Pancreas (tissue), 10 donors: ENCODE measurements around the gene ATP5PO. TPM values are rescaled to one million over a fixed set of nuclear protein-coding genes. Genes with fewer than 3 reads are reported as not detected.

Experiments
- ATAC-seq, 4 donors: fragments of 200-7000 bp; cut with Tn5 transposase; one replicate each; pipeline versions ENCODE4 v1.8.0 to v1.9.1; 2020; ENCODE audit warnings: mild to moderate bottlenecking in 4 of 4, moderate library complexity in 4 of 4
- DNase-seq, 6 donors: peaks; one replicate each; pipeline ENCODE4 v3.0.0-alpha.2; 2020
- FAIRE-seq: peaks from 2 replicates; lab custom pipeline; 2012; peaks lifted over from hg19 to GRCh38; lab: Jason Lieb, UNC
- H3K27ac ChIP-seq, 4 donors: fragments of 200-600 bp; sonication (generic); 1 replicate in 3 of 4; 2 replicates in 1 of 4; pipeline versions ENCODE4 v1.5.0 to v1.8.0; 2020
- H3K27me3 ChIP-seq, 4 donors: fragments of 200-600 bp; one replicate each; pipeline ENCODE4 v1.8.0; 2021
- H3K36me3 ChIP-seq, 3 donors: fragments of 200-600 bp; sonication (generic) in 1 of 3; one replicate each; pipeline versions ENCODE4 v1.5.0 to v1.8.0; 2020 to 2021
- H3K4me1 ChIP-seq, 3 donors: fragments of 200-600 bp; one replicate each; pipeline ENCODE4 v1.8.0; 2021
- H3K4me3 ChIP-seq, 4 donors: fragments of 200-600 bp; sonication (generic) in 2 of 4; one replicate each; pipeline versions ENCODE4 v1.5.0 to v1.8.0; 2020 to 2021
- H3K9me3 ChIP-seq, 4 donors: fragments of 200-600 bp; one replicate each; pipeline ENCODE4 v1.8.0; 2021
- CTCF ChIP-seq, 4 donors: fragments of 200-600 bp; sonication (generic) in 3 of 4; IDR thresholded peaks; one replicate each; pipeline versions ENCODE4 v1.5.0 to v1.8.0; 2021; ENCODE audit warnings: antibody characterized with exemption in 4 of 4
- WGBS, 2 donors: extraction: QIAGEN DNeasy Blood & Tissue Kit; methylation state at CpG; one replicate each; pipeline ENCODE4 v1.1.7; 2013; 5-methylcytosine and 5-hydroxymethylcytosine counted together
- intact Hi-C, 3 donors: fragments of 100-400 bp; cut with DNase I; formaldehyde crosslinking; loops; one replicate each; pipeline versions ENCODE4 v1.11.1 to v1.14.2; 2022
- polyA plus RNA-seq, 2 donors: library from polyadenylated mRNA; stranded (reverse); fragments of 200-250 nt; gene quantifications; one replicate each; pipeline ENCODE4 v1.2.3, GENCODE V29; 2013
- total RNA-seq, 6 donors: library from RNA; stranded (reverse); fragmentation: NEBNext Ultra II Directional in 4 of 6; extraction: Animal tissue kit (Norgen Biotek cat#: 25700) in 4 of 6; gene quantifications; one replicate each; pipeline versions ENCODE4 v1.2.1 to v1.2.4, GENCODE V29; 2021 to 2023
- donor health status: healthy with polysubstance abuse.
- donor health status: DM: no; HTN: no; CAD: no; lungs with moderate emphysema.
- donor health status: DM: no; HTN: no; CAD: no.
- donor health status: control.
- donor health status: control.
- donor health status: Bipolar disorder and iron deficiency.
- donor health status: DM: yes; HTN: yes; CAD: no.
- donor health status: DM: no; HTN: no; CAD: no.
- donor health status: DM: no; HTN: no; CAD: no.
- donor health status: DM: yes; HTN: yes; CAD: no.

Gene ATP5PO
- total and polyA plus RNA-seq, 8 donors = 52.0 to 124 (median 77.0) TPM

DNA sequence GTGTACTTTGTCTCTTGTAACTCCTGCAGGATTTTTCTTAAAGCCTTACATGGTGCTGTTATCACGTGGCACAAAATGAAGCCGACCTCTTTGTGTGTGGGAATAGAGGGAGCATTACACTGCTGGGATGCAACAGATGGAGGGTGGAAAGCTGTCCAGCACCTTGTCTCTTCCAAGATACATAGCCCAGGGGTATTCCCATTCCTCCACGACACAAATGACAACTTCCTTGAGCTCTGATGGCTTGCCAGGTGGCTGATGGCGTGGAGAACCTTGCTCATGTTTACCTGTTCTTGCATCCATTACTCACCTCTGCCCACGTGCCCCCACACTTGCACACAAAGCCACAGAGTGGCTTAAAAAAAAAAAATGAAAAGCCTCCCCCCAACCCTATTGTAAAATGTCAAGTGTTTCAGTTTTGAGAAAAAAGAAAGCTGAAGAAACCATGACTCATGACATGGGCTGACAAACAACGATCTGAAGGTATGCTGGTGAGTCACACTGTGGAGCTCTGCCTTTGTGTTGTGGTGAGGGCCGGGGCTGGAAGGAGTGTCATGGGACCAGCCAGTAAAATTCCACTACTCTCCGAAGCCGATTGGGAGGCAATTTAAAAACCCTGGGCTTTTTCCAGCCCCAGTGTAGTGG lies 32.0 kb upstream of the ATP5PO start:
- WGBS, 2 donors = 20 to 22% methylated on average over 9 of the region's 9 CpGs
- Histone ChIP-seq H3K4me1 (peaks cover 0 to 15% (median 0%) of the 10 kb centered on the region in 3 donors), H3K27me3 (no peaks in the 10 kb centered on the region), H3K9me3 (no peaks in the 10 kb centered on the region), H3K4me3 (peak overlapping the region in 2 of 4 donors; percentile 12 to 20), H3K36me3 (no peaks in the 10 kb centered on the region), H3K27ac (peak overlapping the region; percentile 24 to 88 (median 68))
- FAIRE-seq (no peak), ATAC-seq (peak; percentile 95 to 97 (median 96)), DNase-seq (peak in 4 of 6 donors; percentile 57 to 76 (median 68))
- intact Hi-C loops = no loop called here
- TF ChIP-seq CTCF (IDR thresholded peaks at IDR 0.05) = no peak

- Histone ChIP-seq H3K27me3 (no peaks in the 10 kb centered on the region), H3K36me3 (no peaks in the 10 kb centered on the region), H3K4me1 (peaks cover 0 to 15% (median 0%) of the 10 kb centered on the region in 3 donors), H3K4me3 (no peak overlapping the region), H3K9me3 (no peaks in the 10 kb centered on the region), H3K27ac (no peak overlapping the region)
- WGBS, 2 donors = 84 to 94% methylated on average over 2 of the region's 2 CpGs
- no peak for FAIRE-seq
- no peak for DNase-seq
- intact Hi-C loops = no loop called here
- ATAC-seq = no peak
- TF ChIP-seq CTCF (IDR thresholded peaks at IDR 0.05) = no peak
Observed at GRCh38 chr21:33945652-33946270, 30.2 kb upstream of the ATP5PO start.

DNA sequence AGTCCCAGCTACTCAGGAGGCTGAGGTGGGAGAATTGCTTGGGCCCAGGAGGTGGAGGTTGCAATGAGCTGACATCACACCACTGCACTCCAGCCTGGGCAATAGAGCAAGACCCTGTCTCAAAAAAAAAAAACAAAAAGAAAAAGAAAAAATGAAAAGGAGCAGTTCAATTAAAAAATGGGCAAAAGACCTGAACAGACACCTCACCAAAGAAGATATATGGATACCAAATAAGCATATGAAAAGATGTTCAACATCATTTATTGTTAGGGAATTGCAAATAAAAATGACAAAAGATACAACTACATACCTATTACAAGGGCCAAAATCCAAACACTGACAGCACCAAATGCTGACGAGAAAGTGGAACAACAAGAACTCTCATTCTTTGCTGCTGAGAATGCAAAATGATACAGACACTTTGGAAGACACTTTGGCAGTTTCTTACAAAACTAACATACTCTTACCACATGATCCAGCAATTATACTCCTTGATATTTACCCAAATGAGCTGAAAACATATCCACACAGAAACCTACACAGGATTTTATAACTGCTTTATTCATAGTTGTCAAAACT lies 28.7 kb upstream of the ATP5PO start:
- H3K27ac ChIP-seq = no peak overlapping the region
- no peaks in the 10 kb centered on the region for H3K27me3 ChIP-seq
- H3K4me1 ChIP-seq = peaks cover 0 to 15% (median 0%) of the 10 kb centered on the region in 3 donors
- H3K4me3 ChIP-seq = no peak overlapping the region
- ATAC-seq (no peak), DNase-seq (no peak), FAIRE-seq (no peak)
- WGBS, 2 donors = 96 to 100% methylated on average over 1 of the region's 1 CpG
- H3K36me3 ChIP-seq = no peaks in the 10 kb centered on the region
- TF ChIP-seq CTCF (IDR thresholded peaks at IDR 0.05) = no peak
- no peaks in the 10 kb centered on the region for H3K9me3 ChIP-seq
- intact Hi-C loops = loop anchor here in 1 of 3 donors (5.0 kb wide), 1 partner anchor 403 kb away; no protein-coding TSS in a partner anchor

DNA sequence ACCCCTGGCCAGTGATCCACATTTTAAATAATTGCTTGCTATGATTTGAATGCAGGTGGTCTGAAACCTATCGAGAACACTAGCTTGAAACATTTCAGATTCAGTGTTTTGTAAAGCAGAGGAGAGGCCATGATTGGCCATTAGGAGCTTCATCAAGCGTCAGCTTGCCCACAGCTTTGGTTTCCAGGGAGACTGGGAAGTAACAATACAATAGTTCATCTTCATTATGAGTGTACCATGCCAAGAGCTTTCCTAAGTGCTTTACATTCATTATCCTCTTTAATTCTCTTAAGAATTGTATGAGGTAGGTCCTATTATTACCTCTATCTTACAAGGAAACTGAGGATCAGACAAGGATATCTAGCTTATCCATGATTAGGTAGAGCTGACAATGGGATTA lies 27.7 kb upstream of the ATP5PO start:
- 83 to 87% methylated on average over 2 of the region's 2 CpGs for WGBS, 2 donors
- no peak for FAIRE-seq
- no peak for TF ChIP-seq CTCF (IDR thresholded peaks at IDR 0.05)

More for the DNA sequence above, 27.7 kb upstream of the ATP5PO start:
- no peaks in the 10 kb centered on the region for H3K9me3 ChIP-seq
- H3K4me3 ChIP-seq = no peak overlapping the region
- no peak for DNase-seq
- peaks cover 0 to 13% (median 0%) of the 10 kb centered on the region in 3 donors for H3K4me1 ChIP-seq
- intact Hi-C loops = loop anchor here in 1 of 3 donors (5.0 kb wide), 1 partner anchor 404 kb away; no protein-coding TSS in a partner anchor
- H3K27ac ChIP-seq = no peak overlapping the region
- no peaks in the 10 kb centered on the region for H3K36me3 ChIP-seq
- ATAC-seq = no peak
- H3K27me3 ChIP-seq = no peaks in the 10 kb centered on the region
